Panc1 (cell line): ENCODE data around the gene MLST8. TPM values are rescaled to one million over a fixed set of nuclear protein-coding genes. Genes with fewer than 3 reads are reported as not detected.

Experiments used
- ATAC-seq: fragments of 200-7000 bp; cut with Tn5 transposase; 2 replicates; pipeline ENCODE4 v1.9.1; 2020; ENCODE audit warnings: mild to moderate bottlenecking, moderate library complexity
- BruUV-seq: library from RNA; stranded (reverse); fragments of 400-500 nt; replicated peaks from 2 replicates; lab custom pipeline; 2021; lab: Mats Ljungman, UMichigan
- CTCF ChIA-PET: fragments of 300-600 bp; sonication (Branson Sonifier 250); formaldehyde crosslinking; loops from one replicate; lab custom pipeline; 2022; ENCODE audit warnings: antibody characterized with exemption; lab: Charles Lee
- POLR2A ChIA-PET: fragments of 300-600 bp; sonication (Branson Sonifier 250); formaldehyde crosslinking; loops from one replicate; lab custom pipeline; 2022; ENCODE audit warnings: antibody characterized with exemption; lab: Charles Lee
- DNase-seq: peaks from one replicate; pipeline ENCODE4 v3.0.0-alpha.2; 2010; ENCODE audit warnings: low read depth, low spot score
- H3K27ac ChIP-seq: 2 replicates; pipeline ENCODE4 v1.5.1; 2011; ENCODE audit warnings: mild to moderate bottlenecking, low read length, inconsistent platforms
- H3K27me3 ChIP-seq: fragments of 200-500 bp; sonication (Bioruptor generic); 2 replicates; pipeline ENCODE4 v1.6.0; 2014; ENCODE audit warnings: low read length, inconsistent platforms; ENCODE audit not compliant: control insufficient read depth, insufficient read depth
- H3K36me3 ChIP-seq: fragments of 200-500 bp; sonication (Bioruptor generic); 2 replicates; pipeline ENCODE4 v1.5.1; 2014; ENCODE audit warnings: inconsistent platforms, mild to moderate bottlenecking, low read length, moderate library complexity; ENCODE audit not compliant: control insufficient read depth, insufficient read depth
- H3K4me1 ChIP-seq: 2 replicates; pipeline ENCODE4 v1.5.1; 2011; ENCODE audit warnings: inconsistent platforms, mild to moderate bottlenecking, low read length, moderate library complexity; ENCODE audit not compliant: control insufficient read depth, insufficient read depth
- H3K4me3 ChIP-seq, 2 experiments: 2 replicates each; pipeline ENCODE4 v1.5.1; 2011 to 2012; ENCODE audit warnings: low read depth in 2 of 2, low read length in 2 of 2, mild to moderate bottlenecking in 2 of 2, inconsistent platforms in 1 of 2, moderate library complexity in 1 of 2
- H3K9me3 ChIP-seq: fragments of 200-500 bp; sonication (Bioruptor generic); 2 replicates; pipeline ENCODE4 v1.5.1; 2014; ENCODE audit warnings: low read depth, mild to moderate bottlenecking, inconsistent platforms, low read length, moderate library complexity; ENCODE audit not compliant: control insufficient read depth, insufficient read depth
- POLR2AphosphoS5 ChIP-seq: IDR thresholded peaks from 2 replicates; pipeline ENCODE4 v1.6.1; 2012; ENCODE audit warnings: mild to moderate bottlenecking, low read depth, low read length, moderate library complexity
- REST ChIP-seq, 2 experiments: IDR thresholded peaks; 2 replicates each; pipeline ENCODE4 v1.6.1; 2011 to 2012; ENCODE audit warnings: low read depth in 2 of 2, control low read depth in 1 of 2, low read length in 1 of 2, mild to moderate bottlenecking in 1 of 2, moderate library complexity in 1 of 2; ENCODE audit not compliant: insufficient read depth in 1 of 2
- SIN3A ChIP-seq: IDR thresholded peaks from 2 replicates; pipeline ENCODE4 v1.6.1; 2012; ENCODE audit warnings: low read depth, mild to moderate bottlenecking, low read length, moderate library complexity, borderline replicate concordance; ENCODE audit not compliant: insufficient read depth
- TCF7L2 ChIP-seq: IDR thresholded peaks from 2 replicates; pipeline ENCODE4 v1.6.1; 2011; ENCODE audit warnings: mild to moderate bottlenecking, low read depth, low read length, inconsistent platforms
- in situ Hi-C: cut with HindIII; loops from 2 replicates; pipeline ENCODE4 v1.10.0; 2016; ENCODE audit warnings: low sequenced_read_pairs, low pct_unique_long_range_greater_than_20kb
- intact Hi-C: fragments of 100-400 bp; cut with micrococcal nuclease; formaldehyde crosslinking; loops from one replicate; pipeline ENCODE4 v1.10.0; 2022; ENCODE audit not compliant: unreplicated experiment
- total RNA-seq: library from RNA; stranded (reverse); gene quantifications from one replicate; pipeline ENCODE4 v1.2.1, GENCODE V29; 2021; ENCODE audit not compliant: unreplicated experiment
- TF ChIP-seq, protein P1 (sequence below): fragments of 450-650 bp; IDR thresholded peaks from 2 replicates; pipeline ENCODE4 v1.5.1; 2017; ENCODE audit warnings: mild to moderate bottlenecking

MLST8 gene
- total RNA-seq, 1 experiment from 2014 or later: 91.1 TPM

DNA sequence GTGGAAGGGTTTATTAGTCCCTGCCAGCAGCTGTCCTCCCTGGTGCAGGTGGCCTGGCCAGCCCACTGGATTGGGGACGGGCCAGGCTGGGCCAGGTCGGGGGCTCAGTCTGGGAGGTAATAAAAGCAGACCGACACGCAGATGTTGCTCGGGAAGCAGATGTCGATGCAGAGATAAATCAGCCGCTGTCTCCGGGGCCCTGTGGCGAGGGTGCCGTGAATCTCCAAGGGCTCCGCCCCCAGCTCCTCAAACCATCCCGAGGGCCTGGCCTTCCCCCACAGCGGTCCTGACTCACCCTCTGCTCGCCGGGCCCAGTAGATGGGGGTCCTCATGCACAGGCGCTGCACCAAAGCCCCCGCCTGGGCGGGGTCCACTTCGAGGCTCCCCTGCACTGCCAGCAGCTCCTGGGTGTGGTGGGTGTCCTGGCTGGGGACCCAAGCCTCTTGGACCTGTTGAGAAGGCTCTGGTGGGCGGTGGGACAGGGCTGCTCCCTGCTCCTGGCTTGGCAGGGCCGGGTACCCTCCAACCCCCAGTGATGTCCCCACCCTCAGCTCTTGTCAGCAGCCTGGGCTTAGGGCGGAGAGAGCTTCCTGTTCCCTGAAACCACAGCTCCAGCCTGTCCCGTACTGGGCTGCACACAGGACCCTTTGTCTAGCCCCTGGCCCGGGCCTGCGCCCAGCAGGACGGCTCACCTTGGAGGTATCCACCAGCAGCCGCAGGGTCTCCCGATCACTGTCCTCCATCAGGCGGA is 4.2 kb downstream of the MLST8 start:
- Histone ChIP-seq H3K9me3 (no peaks in the 10 kb centered on the region), H3K27me3 (no peaks in the 10 kb centered on the region), H3K27ac (no peak overlapping the region), H3K4me3 (no peak overlapping the region), H3K36me3 (peaks cover 3% of the 10 kb centered on the region; the same call in 1 of the 2 replicates), H3K4me1 (peaks cover 37% of the 10 kb centered on the region)
- BruUV-seq: no TSS peak
- in situ Hi-C loops (no loop called here), intact Hi-C loops (no loop called here)
- no peak for DNase-seq
- TF ChIP-seq TCF7L2: no peak
- no peak for TF ChIP-seq POLR2AphosphoS5
- TF ChIP-seq SIN3A: no peak
- no peak for TF ChIP-seq REST (IDR thresholded peaks at IDR 0.05; ENCODE audit: insufficient read depth in 1 of 2, low read depth in 2 of 2, low read length in 1 of 2)
- TF ChIP-seq, protein P1, sequence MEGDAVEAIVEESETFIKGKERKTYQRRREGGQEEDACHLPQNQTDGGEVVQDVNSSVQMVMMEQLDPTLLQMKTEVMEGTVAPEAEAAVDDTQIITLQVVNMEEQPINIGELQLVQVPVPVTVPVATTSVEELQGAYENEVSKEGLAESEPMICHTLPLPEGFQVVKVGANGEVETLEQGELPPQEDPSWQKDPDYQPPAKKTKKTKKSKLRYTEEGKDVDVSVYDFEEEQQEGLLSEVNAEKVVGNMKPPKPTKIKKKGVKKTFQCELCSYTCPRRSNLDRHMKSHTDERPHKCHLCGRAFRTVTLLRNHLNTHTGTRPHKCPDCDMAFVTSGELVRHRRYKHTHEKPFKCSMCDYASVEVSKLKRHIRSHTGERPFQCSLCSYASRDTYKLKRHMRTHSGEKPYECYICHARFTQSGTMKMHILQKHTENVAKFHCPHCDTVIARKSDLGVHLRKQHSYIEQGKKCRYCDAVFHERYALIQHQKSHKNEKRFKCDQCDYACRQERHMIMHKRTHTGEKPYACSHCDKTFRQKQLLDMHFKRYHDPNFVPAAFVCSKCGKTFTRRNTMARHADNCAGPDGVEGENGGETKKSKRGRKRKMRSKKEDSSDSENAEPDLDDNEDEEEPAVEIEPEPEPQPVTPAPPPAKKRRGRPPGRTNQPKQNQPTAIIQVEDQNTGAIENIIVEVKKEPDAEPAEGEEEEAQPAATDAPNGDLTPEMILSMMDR: no peak
- CTCF ChIA-PET: no interaction called here
- POLR2A ChIA-PET: interaction anchor here (0.6 kb wide), 1 partner anchor 13 kb away, joined by 7 read pairs; no protein-coding TSS in a partner anchor
- no peak for ATAC-seq

DNA sequence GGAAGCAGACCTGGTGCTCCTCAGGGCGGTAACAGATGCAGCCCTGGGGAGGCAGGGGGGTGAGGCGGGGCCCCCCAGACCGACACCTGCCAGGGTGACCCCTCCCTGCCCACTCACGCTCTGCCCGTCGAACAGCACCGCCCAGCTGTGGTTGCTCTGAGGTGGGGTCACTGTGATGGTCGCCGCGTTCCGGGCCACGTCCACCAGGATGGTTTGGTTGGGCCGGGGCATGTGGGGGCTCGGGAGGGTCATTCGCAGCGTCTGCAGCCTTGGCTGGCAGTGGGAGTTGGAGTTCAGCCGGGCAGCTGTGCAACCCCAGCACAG is 4.7 kb downstream of the MLST8 start:
- Histone ChIP-seq H3K27ac (no peak overlapping the region), H3K4me3 (no peak overlapping the region), H3K9me3 (no peaks in the 10 kb centered on the region), H3K27me3 (no peaks in the 10 kb centered on the region), H3K4me1 (peaks cover 32% of the 10 kb centered on the region), H3K36me3 (peaks cover 3% of the 10 kb centered on the region; the same call in 1 of the 2 replicates)
- ChIA-PET POLR2A (interaction anchor here (0.6 kb wide), 1 partner anchor 14 kb away, joined by 7 read pairs; no protein-coding TSS in a partner anchor), CTCF (no interaction called here)
- ATAC-seq: no peak
- no TSS peak for BruUV-seq
- no peak for DNase-seq
- no peak for TF ChIP-seq TCF7L2
- TF ChIP-seq POLR2AphosphoS5: no peak
- TF ChIP-seq SIN3A: no peak
- TF ChIP-seq, protein P1: no peak
- TF ChIP-seq REST (IDR thresholded peaks at IDR 0.05; ENCODE audit: insufficient read depth in 1 of 2, low read depth in 2 of 2, low read length in 1 of 2): no peak
- in situ Hi-C loops (no loop called here), intact Hi-C loops (no loop called here)
